ENCODE results near the gene OSBPL7.
A peak's percentile ranks its signal among the peaks of the same experiment; 100 is the strongest.

OSBPL7 gene

DNA sequence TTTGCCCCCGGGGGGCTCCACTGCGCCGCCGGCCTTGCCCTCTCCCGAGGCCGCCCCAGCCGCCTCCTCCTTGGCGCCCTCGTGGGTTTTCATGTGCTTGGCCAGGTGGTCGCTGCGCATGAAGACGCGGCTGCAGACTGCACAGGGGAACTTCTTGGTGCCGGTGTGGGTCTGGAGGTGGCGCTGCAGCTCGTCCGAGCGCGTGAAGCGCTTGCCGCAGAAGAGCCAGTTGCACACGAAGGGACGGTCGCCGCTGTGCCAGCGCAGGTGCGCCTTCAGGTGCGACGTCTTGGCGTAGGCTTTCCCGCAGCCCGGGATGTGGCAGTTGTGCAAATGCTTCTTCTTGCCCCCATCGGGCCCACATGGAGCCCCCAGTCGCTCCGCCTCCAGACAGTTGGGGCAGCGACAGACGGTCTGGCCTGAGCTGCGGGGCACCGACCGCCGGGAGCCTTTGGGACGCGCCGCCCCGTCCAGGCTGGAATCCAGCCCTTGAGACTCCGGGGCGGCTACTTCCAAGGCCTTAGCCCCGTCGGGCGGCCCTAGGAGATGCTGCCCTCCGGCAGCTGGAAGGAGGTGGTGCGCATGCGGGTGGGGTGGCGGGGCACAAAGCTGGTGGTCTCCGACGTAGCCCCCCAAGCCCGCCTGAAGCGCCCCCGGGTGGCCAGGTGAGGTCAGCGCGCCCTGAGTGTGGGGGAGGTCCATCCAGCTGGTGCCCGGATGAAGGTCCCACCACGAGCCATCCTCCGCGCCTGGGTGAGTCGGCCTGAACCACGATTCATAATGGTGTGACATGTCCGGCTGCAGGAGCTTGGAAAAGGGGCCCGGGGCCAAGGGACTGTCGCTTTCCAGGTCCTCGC is 26.0 kb upstream of the OSBPL7 start:
- DNase-seq, result no peak

GRCh38 chr17:47846716-47847340 is 25.2 kb upstream of the OSBPL7 start:
- DNase-seq, result no peak

- no peak for DNase-seq
These were observed 24.1 kb upstream of the OSBPL7 start for GRCh38 chr17:47845716-47846075.

- DNase-seq, result no peak
These were observed 23.5 kb upstream of the OSBPL7 start for GRCh38 chr17:47844814-47845715.

DNA sequence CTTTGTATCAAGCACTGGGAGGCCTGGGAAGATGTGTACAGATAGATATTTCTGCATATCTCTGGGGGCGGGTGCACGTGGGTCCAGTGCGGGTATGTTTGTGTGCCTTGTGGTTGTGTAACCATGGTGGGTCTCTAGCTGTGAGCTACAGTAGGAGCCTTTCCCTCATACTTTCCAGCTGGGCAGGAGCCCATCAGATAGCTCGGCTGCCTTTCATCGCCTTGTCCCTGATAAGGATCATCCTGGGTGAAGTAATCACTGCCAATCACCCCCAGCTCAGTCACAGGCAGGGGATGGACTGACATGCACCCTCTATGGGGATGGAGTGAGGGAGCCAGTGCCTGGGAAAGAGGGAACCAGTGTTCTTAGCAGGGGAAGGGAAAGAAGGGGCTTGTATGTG is 22.6 kb upstream of the OSBPL7 start:
- DNase-seq, result no peak

DNA sequence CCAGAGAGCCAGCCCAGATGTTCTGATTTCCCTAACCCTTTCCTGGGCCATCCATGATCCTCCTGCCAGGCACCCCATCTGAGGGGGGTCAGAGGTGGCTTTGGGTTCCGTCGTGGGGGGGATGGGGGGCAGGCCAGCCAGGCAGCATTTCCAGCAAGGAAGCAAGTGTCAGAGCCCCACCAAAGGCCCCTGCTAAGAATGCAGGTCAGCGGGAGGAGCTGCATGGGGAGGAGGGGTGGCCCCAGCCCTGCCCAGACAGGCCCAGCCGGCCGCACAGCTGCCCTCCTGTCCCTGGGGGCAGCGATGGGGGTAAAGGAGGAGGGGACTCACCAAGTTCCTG is 21.8 kb upstream of the OSBPL7 start:
- no peak for DNase-seq

GRCh38 chr17:47841488-47842291 is 20.1 kb upstream of the OSBPL7 start:
- no peak for DNase-seq

- DNase-seq, result peak; percentile 88
These were observed 19.3 kb upstream of the OSBPL7 start, which contains the start of gene SCRN2 for GRCh38 chr17:47840742-47841487. Gene SCRN2, minus strand, starts transcription at chr17:47841273. Its CDS starts 430 bp downstream, at chr17:47840843.

DNA sequence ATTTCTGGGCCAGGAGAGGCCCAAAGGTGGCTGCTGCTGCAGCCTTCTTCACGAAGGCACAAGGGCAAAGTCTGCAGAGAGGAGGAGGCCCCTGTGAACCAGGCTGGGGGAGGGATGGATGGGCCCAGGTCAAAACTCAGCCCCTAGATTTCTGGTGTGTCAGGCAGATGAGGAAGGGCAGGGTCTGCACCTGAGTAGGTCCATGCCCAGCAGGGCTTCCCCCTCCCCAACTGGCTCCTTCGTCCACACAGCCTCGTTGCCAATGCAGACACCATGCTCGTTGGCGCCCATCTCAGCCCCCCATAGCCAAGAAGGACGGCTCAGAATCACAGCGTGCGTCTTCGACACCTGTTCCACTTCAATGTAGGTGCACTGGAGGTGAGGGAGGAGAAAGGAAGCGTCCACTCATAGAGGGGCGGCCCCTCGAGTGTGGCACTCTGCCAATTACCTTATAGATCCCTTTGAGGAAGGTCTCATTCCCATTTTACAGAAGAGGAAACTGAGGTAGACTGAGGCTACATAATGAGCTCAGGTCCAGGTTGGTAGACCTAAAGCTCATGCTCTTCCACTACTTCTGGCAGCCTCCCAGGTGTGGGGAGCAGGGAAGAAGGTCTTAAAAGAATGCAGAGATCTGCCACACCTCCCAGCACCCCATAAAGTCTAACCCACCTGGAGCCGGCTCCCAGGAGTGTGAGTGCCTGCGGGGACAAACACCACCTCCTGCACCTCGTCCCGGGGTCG is 18.6 kb upstream of the OSBPL7 start:
- no peak for DNase-seq

DNA sequence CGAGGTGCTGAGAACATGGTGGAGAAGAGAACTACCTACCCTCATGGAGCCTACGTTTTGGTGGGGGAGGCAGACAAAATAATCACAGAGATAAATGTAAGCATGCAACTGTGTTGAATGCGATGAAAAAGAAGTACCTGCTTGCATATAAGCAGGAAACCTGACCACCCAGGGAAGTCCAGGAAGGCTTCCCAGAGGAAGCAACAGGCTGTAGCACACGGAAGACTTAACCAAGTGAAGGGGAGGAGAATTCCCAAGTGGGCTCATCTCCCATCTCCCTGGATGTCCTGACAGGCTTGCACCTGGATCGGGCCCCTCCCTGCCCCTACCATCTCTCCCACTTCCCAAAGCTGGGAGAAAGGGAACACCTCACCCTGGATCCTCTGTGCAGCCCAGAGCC is 17.5 kb upstream of the OSBPL7 start:
- DNase-seq, result no peak

GRCh38 chr17:47838636-47839035 is 17.0 kb upstream of the OSBPL7 start:
- DNase-seq, result no peak

- DNase-seq, result no peak
These were observed 15.9 kb upstream of the OSBPL7 start for GRCh38 chr17:47837401-47838039.

- no peak for DNase-seq
These were observed 15.0 kb upstream of the OSBPL7 start for GRCh38 chr17:47836601-47837000.

GRCh38 chr17:47834756-47835155 is 13.2 kb upstream of the OSBPL7 start:
- no peak for DNase-seq

DNA sequence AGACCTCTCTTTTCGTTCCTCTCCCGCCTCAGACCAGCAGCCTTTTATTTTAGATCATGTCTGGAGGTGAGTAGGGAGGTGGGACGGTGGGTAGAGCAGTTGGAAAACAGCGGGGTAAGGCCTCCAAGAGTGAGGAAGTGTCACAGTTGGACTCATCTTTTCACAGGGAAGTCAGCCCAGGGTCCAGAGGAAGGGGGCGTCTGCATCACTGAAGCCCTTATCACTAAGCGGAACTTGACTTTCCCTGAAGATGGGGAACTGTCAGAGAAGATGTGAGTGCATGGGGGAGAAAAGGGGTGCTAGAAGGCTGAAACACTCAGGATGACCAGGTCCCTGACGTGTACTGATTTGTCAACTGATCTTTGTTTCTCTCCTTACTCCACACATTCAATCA is 10.3 kb upstream of the OSBPL7 start:
- no peak for DNase-seq

DNA sequence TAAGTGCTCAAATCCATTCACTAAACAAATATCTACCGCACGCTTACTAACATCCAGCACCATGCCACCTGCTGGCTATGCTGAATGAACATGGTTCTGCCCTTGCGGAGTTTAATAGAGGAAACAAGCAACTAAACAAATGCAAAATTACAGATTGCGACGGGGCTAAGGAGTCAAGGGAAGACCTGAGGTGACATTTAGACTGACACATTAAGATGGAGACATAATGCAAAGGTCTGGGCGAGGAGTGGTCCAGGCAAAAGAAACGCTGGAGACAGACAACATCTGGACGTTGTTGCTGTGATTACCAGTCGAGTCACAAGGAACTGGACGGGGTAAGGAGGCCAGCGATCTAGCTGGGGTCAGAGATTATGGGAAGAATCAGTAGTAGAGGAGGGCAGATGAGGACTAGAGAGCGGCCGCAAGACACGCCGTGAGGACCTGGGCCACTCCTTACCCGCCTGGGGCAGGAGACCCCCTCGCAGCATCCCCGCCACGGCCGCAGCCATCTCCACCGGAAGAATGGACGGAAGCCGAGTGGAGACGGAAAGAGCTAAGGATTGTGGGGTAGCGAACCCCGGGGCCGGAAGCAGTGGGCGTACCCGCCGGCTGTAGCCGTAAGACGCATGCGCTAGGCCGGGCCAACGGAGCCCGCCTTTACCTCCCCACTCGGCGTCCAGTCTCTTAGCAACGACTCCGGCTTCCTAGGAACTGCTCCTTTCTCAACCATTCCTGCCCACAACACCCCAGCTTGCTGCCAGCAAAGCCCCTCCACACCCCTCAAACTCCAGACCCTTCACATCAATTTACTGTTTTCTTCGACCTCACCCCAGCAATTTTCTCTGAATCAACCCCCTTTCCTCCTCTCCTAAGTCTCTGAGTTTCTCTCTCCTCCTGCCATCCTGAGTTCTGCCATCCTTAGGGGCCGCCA is 9.7 kb upstream of the OSBPL7 start, which contains the start of the genes LRRC46 and MRPL10:
Gene LRRC46 (plus strand): TSS at position 668 of the 931 bp plus-strand sequence. CDS start 320 bp downstream, outside the sequence.
Gene MRPL10 (minus strand): TSS at position 539 of the 931 bp plus-strand sequence. CDS start 30 bp downstream, at position 509.
- peak; percentile 92 for DNase-seq

DNA sequence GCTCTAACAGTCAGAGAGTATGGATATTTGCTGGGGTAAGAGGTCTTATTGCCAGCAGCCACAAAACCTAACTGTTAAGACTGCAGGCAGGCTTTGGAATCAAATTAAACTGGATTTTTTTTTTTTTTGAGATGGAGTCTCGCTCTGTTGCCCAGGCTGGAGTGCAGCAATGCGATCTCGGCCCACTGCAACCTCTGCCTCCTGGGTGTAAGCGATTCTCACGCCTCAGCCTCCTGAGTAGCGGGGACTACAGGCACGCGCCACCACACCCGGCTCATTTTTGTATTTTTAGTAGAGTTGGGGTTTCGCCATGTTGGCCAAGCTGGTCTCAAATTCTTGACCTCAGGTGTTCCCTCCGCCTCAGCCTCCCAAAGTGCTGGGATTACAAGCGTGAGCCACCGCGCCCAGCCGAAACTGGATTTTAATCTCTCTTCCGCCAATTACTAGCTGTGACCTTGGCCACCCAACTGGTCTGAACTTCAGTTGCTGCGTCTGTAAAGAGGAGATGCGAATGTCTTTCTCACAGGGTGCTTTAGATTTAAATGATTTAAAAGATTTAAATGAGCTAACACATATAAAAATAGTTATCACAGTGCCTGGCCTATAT is 8.9 kb upstream of the OSBPL7 start:
- DNase-seq, result no peak

DNA sequence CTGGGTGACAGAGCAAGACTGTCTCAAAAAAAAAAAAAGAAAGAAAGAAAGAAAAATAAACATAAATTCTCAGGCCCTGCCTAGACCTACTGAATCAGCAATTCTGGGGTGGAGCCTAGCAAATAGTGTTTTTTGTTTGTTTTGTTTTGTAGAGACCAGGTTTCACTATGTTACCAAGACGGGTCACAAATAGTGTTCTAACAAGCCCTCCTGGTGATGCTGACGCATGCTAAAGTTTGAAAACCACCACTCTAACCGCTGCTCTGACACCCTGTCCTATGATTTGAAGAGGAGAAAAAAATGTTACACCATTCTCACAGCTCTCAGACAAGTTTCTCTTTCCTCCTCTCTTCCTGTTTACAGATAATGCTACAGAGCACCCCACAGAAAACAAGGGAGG is 8.3 kb upstream of the OSBPL7 start:
- no peak for DNase-seq

GRCh38 chr17:47823519-47823918 is 1.9 kb upstream of the OSBPL7 start:
- no peak for DNase-seq

Measured in stimulated activated CD4-positive, alpha-beta T cell treated with anti-CD3 and anti-CD28 coated beads, Interleukin-12 subunit alpha, Interleukin-12 subunit beta, amount 100 ng/mL, for 4 hours (primary cell).